ENCODE results near the gene CDK5.

DNA sequence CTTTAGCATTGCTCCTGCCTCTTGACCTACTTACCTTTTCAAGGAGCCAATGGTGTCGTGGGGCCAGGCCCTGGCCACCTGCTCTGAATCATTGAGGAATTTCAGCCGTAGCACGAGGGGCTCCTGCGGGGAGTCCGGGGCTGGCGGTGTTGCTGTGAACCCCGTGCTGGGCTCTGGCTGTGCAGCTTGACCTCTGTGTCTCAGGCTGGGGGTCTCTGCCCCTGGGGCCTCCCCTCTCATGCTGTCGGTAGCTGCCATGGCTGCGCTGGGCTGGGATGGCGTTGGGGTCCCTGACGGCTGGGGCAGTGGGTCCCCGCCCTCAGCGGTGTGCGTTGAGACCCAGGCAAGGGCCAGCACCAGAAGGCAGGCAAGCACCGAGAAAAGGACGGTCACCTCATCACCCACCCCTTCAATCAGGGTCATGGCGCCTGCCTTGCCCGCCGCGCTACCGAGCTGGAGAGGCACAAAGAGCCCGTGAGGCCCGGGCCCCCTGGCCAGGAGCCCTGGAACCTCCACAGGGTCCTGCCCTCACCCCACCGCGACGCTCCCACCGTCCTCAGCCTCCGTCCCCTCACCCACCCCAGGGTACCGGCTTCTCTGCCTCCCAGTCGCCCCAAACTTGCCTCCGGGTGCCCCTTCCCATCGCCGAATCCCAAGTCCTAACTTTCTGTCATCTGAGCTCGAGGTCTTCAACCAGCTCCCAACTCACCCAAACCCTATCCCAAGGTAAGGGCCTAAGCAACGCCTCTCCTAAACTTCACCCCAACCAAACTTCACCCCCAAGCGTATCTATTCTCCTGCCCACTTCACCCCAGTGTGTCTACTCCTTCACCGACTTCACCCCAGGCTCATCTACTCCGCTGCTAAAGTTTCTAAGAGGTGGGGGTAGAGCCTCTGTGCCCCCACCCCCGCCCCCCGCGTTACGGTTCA lies 24.7 kb upstream of the CDK5 start:
- TF ChIP-seq, protein P1, sequence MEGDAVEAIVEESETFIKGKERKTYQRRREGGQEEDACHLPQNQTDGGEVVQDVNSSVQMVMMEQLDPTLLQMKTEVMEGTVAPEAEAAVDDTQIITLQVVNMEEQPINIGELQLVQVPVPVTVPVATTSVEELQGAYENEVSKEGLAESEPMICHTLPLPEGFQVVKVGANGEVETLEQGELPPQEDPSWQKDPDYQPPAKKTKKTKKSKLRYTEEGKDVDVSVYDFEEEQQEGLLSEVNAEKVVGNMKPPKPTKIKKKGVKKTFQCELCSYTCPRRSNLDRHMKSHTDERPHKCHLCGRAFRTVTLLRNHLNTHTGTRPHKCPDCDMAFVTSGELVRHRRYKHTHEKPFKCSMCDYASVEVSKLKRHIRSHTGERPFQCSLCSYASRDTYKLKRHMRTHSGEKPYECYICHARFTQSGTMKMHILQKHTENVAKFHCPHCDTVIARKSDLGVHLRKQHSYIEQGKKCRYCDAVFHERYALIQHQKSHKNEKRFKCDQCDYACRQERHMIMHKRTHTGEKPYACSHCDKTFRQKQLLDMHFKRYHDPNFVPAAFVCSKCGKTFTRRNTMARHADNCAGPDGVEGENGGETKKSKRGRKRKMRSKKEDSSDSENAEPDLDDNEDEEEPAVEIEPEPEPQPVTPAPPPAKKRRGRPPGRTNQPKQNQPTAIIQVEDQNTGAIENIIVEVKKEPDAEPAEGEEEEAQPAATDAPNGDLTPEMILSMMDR (IDR thresholded peaks at IDR 0.05; ENCODE audit: insufficient read depth, low read depth, low read length), result no peak
- TF ChIP-seq EZH2 (IDR thresholded peaks at IDR 0.05; ENCODE audit: insufficient read depth, low read length), result no peak
